Fibroblast of lung (primary cell): ENCODE data around the gene ARHGAP44. TPM values are rescaled to one million over a fixed set of nuclear protein-coding genes. Genes with fewer than 3 reads are reported as not detected.

ENCODE experiments used
- DNase-seq, 2 donors: peaks; one replicate each; pipeline versions ENCODE4 v3.0.0 to v3.0.0-alpha.2; 2010; ENCODE audit warnings: low read depth in 2 of 2
- H2AFZ ChIP-seq: 2 replicates; pipeline ENCODE4 v1.5.1; 2012; ENCODE audit warnings: low read length, control low read depth, inconsistent platforms
- H3K27ac ChIP-seq: 2 replicates; pipeline ENCODE4 v1.5.1; 2011; ENCODE audit warnings: low read length, control low read depth; ENCODE audit not compliant: insufficient read depth
- H3K27me3 ChIP-seq: 2 replicates; pipeline ENCODE4 v1.5.1; 2011; ENCODE audit warnings: mild to moderate bottlenecking, low read length; ENCODE audit not compliant: control insufficient read depth, insufficient read depth
- H3K36me3 ChIP-seq: 2 replicates; pipeline ENCODE4 v1.5.1; 2011; ENCODE audit warnings: low read length; ENCODE audit not compliant: control insufficient read depth, insufficient read depth
- H3K4me1 ChIP-seq: 2 replicates; pipeline ENCODE4 v1.5.1; 2011; ENCODE audit warnings: low read length; ENCODE audit not compliant: control insufficient read depth, insufficient read depth; ENCODE audit errors: extremely low read depth
- H3K4me2 ChIP-seq: 2 replicates; pipeline ENCODE4 v1.5.1; 2011; ENCODE audit warnings: low read length, control low read depth; ENCODE audit not compliant: insufficient read depth; ENCODE audit errors: extremely low read depth
- H3K4me3 ChIP-seq, 4 experiments: fragments of 200-600 bp in 1 of 4; sonication (generic) in 1 of 4; replicated peaks in 1 of 4; 2 replicates each; pipeline ENCODE4 v1.5.1; 2011 to 2016; ENCODE audit warnings: low read length in 4 of 4, low read depth in 3 of 4, mild to moderate bottlenecking in 3 of 4, control low read depth in 2 of 4, inconsistent platforms in 1 of 4, mixed read lengths in 1 of 4; ENCODE audit not compliant: insufficient read depth in 1 of 4; ENCODE audit errors: control extremely low read depth in 1 of 4
- H3K79me2 ChIP-seq: 2 replicates; pipeline ENCODE4 v1.5.1; 2012; ENCODE audit warnings: mild to moderate bottlenecking, low read length, inconsistent platforms; ENCODE audit not compliant: control insufficient read depth, insufficient read depth
- H3K9ac ChIP-seq: 2 replicates; pipeline ENCODE4 v1.5.1; 2011; ENCODE audit warnings: mild to moderate bottlenecking, low read length, control low read depth; ENCODE audit not compliant: insufficient read depth
- H3K9me3 ChIP-seq: 2 replicates; pipeline ENCODE4 v1.5.1; 2012; ENCODE audit warnings: low read depth, low read length; ENCODE audit not compliant: control insufficient read depth, insufficient read depth
- H4K20me1 ChIP-seq: 2 replicates; pipeline ENCODE4 v1.5.1; 2011; ENCODE audit warnings: low read length; ENCODE audit not compliant: control insufficient read depth, insufficient read depth; ENCODE audit errors: extremely low read depth
- CTCF ChIP-seq, 2 donors: IDR thresholded peaks in 1 of 2; conservative IDR thresholded peaks in 1 of 2; 1 replicate in 1 of 2; 2 replicates in 1 of 2; pipeline ENCODE4 v1.5.1; 2011 to 2012; ENCODE audit warnings: low read length in 2 of 2, control low read depth in 1 of 2, inconsistent platforms in 1 of 2, low read depth in 1 of 2, mild to moderate bottlenecking in 1 of 2
- EZH2 ChIP-seq: IDR thresholded peaks from 2 replicates; pipeline ENCODE4 v1.5.1; 2012; ENCODE audit warnings: low read length, control low read depth, mild to moderate bottlenecking; ENCODE audit errors: missing control alignments
- polyA plus RNA-seq, 2 donors: library from polyadenylated mRNA; depleted of rRNA in 1 of 2; stranded (reverse) in 1 of 2; unstranded in 1 of 2; fragments of >200 nt; gene quantifications; 2 replicates each; pipeline ENCODE4 v1.2.1, GENCODE V29; 2011 to 2012; ENCODE audit warnings: missing spikeins in 1 of 2
- total RNA-seq: library from RNA; depleted of rRNA; stranded (reverse); fragments of >200 nt; gene quantifications from 2 replicates; pipeline ENCODE4 v1.2.1, GENCODE V29; 2014

Gene ARHGAP44
- total and polyA plus RNA-seq, 2 donors (not counting 1 experiment from before 2014, with no cell fraction given): 0.48 to 1.7 TPM

GRCh38 chr17:12842936-12843335, 53.6 kb downstream of the ARHGAP44 start:
- H3K9me3 ChIP-seq: no peaks in the 10 kb centered on the region
- no peaks in the 10 kb centered on the region for H4K20me1 ChIP-seq
- no peaks in the 10 kb centered on the region for H3K36me3 ChIP-seq
- H3K27me3 ChIP-seq: no peaks in the 10 kb centered on the region
- H3K4me1 ChIP-seq: no peaks in the 10 kb centered on the region
- H3K4me3 ChIP-seq: no peak overlapping the region
- TF ChIP-seq EZH2: no peak
- no peak for TF ChIP-seq CTCF (conservative IDR thresholded peaks at IDR 0.05 in 1 of 2, IDR thresholded peaks at IDR 0.05 in 1 of 2; ENCODE audit: low read depth in 1 of 2, low read length in 2 of 2)
- no peak overlapping the region for H2AFZ ChIP-seq
- no peak overlapping the region for H3K4me2 ChIP-seq
- H3K27ac ChIP-seq: no peak overlapping the region
- DNase-seq: no peak
- H3K79me2 ChIP-seq: no peaks in the 10 kb centered on the region
- H3K9ac ChIP-seq: no peak overlapping the region

GRCh38 chr17:12850996-12851395, 61.7 kb downstream of the ARHGAP44 start:
- DNase-seq: no peak
- TF ChIP-seq EZH2 (no peak), CTCF (conservative IDR thresholded peaks at IDR 0.05 in 1 of 2, IDR thresholded peaks at IDR 0.05 in 1 of 2; ENCODE audit: low read depth in 1 of 2, low read length in 2 of 2) (no peak)

GRCh38 chr17:12851901-12852435, 62.7 kb downstream of the ARHGAP44 start:
- Histone ChIP-seq H3K9ac (no peak overlapping the region), H3K4me1 (no peaks in the 10 kb centered on the region), H3K9me3 (no peaks in the 10 kb centered on the region), H3K27me3 (no peaks in the 10 kb centered on the region), H3K27ac (no peak overlapping the region), H3K4me3 (no peak overlapping the region), H2AFZ (no peak overlapping the region), H3K79me2 (no peaks in the 10 kb centered on the region), H3K4me2 (no peak overlapping the region), H4K20me1 (no peaks in the 10 kb centered on the region), H3K36me3 (no peaks in the 10 kb centered on the region)
- TF ChIP-seq EZH2: no peak
- no peak for DNase-seq

More at GRCh38 chr17:12850996-12851395, 61.7 kb downstream of the ARHGAP44 start:
- Histone ChIP-seq H3K9ac (no peak overlapping the region), H3K79me2 (no peaks in the 10 kb centered on the region), H3K27me3 (no peaks in the 10 kb centered on the region), H3K4me2 (no peak overlapping the region), H3K9me3 (no peaks in the 10 kb centered on the region), H3K36me3 (no peaks in the 10 kb centered on the region), H3K4me1 (no peaks in the 10 kb centered on the region), H3K4me3 (no peak overlapping the region), H4K20me1 (no peaks in the 10 kb centered on the region), H2AFZ (no peak overlapping the region), H3K27ac (no peak overlapping the region)
